HCEC 1CT (cell line): ENCODE results near the gene ARHGAP15.
A peak's percentile ranks its signal among the peaks of the same experiment; 100 is the strongest.

ENCODE experiments used
- DNase-seq: peaks from one replicate; pipeline ENCODE4 v3.0.0-alpha.2; 2017

The ARHGAP15 gene

GRCh38 chr2:143466391-143466790 is 337.2 kb downstream of the ARHGAP15 start:
- DNase-seq = no peak

GRCh38 chr2:143467011-143467410 is 337.8 kb downstream of the ARHGAP15 start:
- no peak for DNase-seq

- DNase-seq = no peak
These were observed 339.2 kb downstream of the ARHGAP15 start for GRCh38 chr2:143468341-143468888.

GRCh38 chr2:143469323-143469722 is 340.1 kb downstream of the ARHGAP15 start:
- no peak for DNase-seq

- DNase-seq = no peak
These were observed 342.3 kb downstream of the ARHGAP15 start for GRCh38 chr2:143471550-143471949.

GRCh38 chr2:143473216-143473615 is 344.0 kb downstream of the ARHGAP15 start:
- DNase-seq = peak; percentile 76

- DNase-seq = no peak
These were observed 344.6 kb downstream of the ARHGAP15 start for GRCh38 chr2:143473820-143474219.

- DNase-seq = no peak
These were observed 345.4 kb downstream of the ARHGAP15 start for GRCh38 chr2:143474586-143474985.

GRCh38 chr2:143475041-143475776 is 346.0 kb downstream of the ARHGAP15 start:
- DNase-seq = no peak

GRCh38 chr2:143476336-143477087 is 347.3 kb downstream of the ARHGAP15 start:
- DNase-seq = peak; percentile 29

GRCh38 chr2:143477714-143478443 is 348.7 kb downstream of the ARHGAP15 start:
- DNase-seq = no peak

GRCh38 chr2:143480086-143480485 is 350.9 kb downstream of the ARHGAP15 start:
- DNase-seq = no peak

- DNase-seq = no peak
These were observed 351.5 kb downstream of the ARHGAP15 start for GRCh38 chr2:143480601-143481236.

GRCh38 chr2:143481237-143481623 is 352.0 kb downstream of the ARHGAP15 start:
- DNase-seq = no peak

GRCh38 chr2:143481733-143482132 is 352.5 kb downstream of the ARHGAP15 start:
- DNase-seq = no peak

- peak; percentile 17 for DNase-seq
These were observed 353.1 kb downstream of the ARHGAP15 start for GRCh38 chr2:143482316-143482715.

GRCh38 chr2:143482771-143483170 is 353.6 kb downstream of the ARHGAP15 start:
- DNase-seq = no peak

- DNase-seq = no peak
These were observed 357.8 kb downstream of the ARHGAP15 start for GRCh38 chr2:143486976-143487375.

GRCh38 chr2:143489145-143489544 is 359.9 kb downstream of the ARHGAP15 start:
- peak; percentile 68 for DNase-seq

- DNase-seq = no peak
These were observed 361.9 kb downstream of the ARHGAP15 start for GRCh38 chr2:143491131-143491530.

- DNase-seq = no peak
These were observed 364.1 kb downstream of the ARHGAP15 start for GRCh38 chr2:143493339-143493738.

- no peak for DNase-seq
These were observed 368.5 kb downstream of the ARHGAP15 start for GRCh38 chr2:143497726-143498125.

GRCh38 chr2:143498496-143498895 is 369.3 kb downstream of the ARHGAP15 start:
- no peak for DNase-seq
